Measurements from ENCODE around the gene CACNA2D4.
A peak's percentile ranks its signal among the peaks of the same experiment; 100 is the strongest.

The CACNA2D4 gene

DNA sequence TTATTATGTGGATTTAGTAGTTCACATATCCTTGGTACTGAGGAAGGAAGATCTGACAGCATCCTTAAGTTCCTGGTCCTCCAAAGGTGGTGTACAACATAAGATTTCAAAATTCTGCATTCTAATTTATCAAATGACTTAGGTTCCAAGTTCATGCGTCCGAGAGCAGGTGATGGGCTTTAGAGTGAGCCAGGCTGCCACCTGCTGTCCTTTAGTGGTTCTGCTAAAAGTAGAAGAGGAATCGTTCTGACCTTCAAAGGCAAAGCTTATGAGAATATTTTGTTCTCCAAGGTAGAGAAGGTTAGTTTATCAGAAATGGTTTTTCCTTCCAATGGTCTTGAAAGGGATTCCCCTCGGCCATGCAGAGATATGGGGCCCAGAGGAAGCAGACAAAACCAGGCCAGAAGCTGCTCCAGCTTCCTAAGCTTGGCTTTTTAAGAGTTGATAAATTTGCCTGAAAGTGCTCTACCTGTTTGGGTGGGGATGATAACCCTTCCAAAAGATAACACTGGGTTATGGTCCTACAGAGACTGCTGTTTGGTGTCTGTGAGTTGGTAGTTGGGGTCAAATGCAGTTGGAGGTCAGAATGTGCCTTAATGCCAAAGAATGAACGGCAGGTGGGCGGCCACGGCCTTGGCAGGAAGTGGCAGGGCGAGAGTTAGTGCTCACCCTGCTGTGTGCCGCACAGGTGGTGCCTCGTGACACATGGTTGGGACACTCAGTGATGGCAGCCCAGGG lies 127.2 kb downstream of the CACNA2D4 start:
- no peak for TF ChIP-seq Cebpa-rat (IDR thresholded peaks at IDR 0.05)
- H3K4me2 ChIP-seq = peak overlapping the region in 9 of 11 experiments; percentile 3 to 62 (median 56); a peak in 16 of 22 replicates
- H3K4me3 ChIP-seq = no peak overlapping the region
- H4K20me1 ChIP-seq = peaks cover 0 to 60% (median 35%) of the 10 kb centered on the region in 11 experiments; a peak in 15 of 22 replicates
- peak overlapping the region in 7 of 11 experiments; percentile 3 to 47 (median 18); a peak in 7 of 22 replicates for H3K9ac ChIP-seq
- no peaks in the 10 kb centered on the region for H3K27me3 ChIP-seq
- peaks cover 19 to 57% (median 39%) of the 10 kb centered on the region in 11 experiments for H3K36me3 ChIP-seq
- peaks cover 36 to 69% (median 66%) of the 10 kb centered on the region in 10 experiments for H3K4me1 ChIP-seq
- peak overlapping the region in 7 of 11 experiments; percentile 9 to 50 (median 23); a peak in 5 of 22 replicates for H3K27ac ChIP-seq
- no peaks in the 10 kb centered on the region for H3K9me3 ChIP-seq (replicated peaks in 1 of 11)

DNA sequence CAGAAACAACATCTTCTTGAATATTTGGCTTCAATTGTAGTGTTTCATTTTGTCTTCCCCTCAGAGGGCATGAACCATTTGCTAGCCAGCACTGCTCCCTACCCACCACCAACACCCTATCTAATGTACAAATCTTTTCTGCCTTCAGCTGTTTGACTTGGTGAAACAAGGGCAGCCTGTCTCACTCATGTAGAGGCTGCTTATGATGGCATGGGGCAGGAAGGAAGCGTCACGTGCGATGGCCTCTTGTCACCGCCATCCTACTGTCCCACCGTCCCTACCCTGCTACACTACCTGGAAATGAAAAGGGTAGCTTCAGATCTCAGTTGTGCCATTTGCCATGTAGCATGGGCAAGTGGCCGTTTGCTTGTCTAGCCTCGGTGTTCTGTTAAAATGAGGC lies 128.0 kb downstream of the CACNA2D4 start:
- no peaks in the 10 kb centered on the region for H3K27me3 ChIP-seq
- peaks cover 25 to 65% (median 47%) of the 10 kb centered on the region in 11 experiments for H3K36me3 ChIP-seq
- peaks cover 37 to 65% (median 60%) of the 10 kb centered on the region in 10 experiments for H3K4me1 ChIP-seq
- H3K27ac ChIP-seq = peak overlapping the region in 5 of 11 experiments; percentile 13 to 46 (median 41); a peak in 5 of 22 replicates
- peaks cover 0 to 59% (median 35%) of the 10 kb centered on the region in 11 experiments; a peak in 15 of 22 replicates for H4K20me1 ChIP-seq
- peak overlapping the region in 9 of 11 experiments; percentile 4 to 56 (median 44); a peak in 15 of 22 replicates for H3K4me2 ChIP-seq
- H3K9ac ChIP-seq = peak overlapping the region in 4 of 11 experiments; percentile 9 to 16 (median 14); a peak in 4 of 22 replicates
- H3K9me3 ChIP-seq (replicated peaks in 1 of 11) = no peaks in the 10 kb centered on the region
- TF ChIP-seq Cebpa-rat (IDR thresholded peaks at IDR 0.05) = no peak
- H3K4me3 ChIP-seq = no peak overlapping the region

- no peak overlapping the region for H3K27ac ChIP-seq
- H3K4me3 ChIP-seq = no peak overlapping the region
- no peak overlapping the region for H3K4me2 ChIP-seq
- H4K20me1 ChIP-seq = peaks cover 0 to 75% (median 47%) of the 10 kb centered on the region in 11 experiments; a peak in 15 of 22 replicates
- no peaks in the 10 kb centered on the region for H3K9me3 ChIP-seq (replicated peaks in 1 of 11)
- peaks cover 21 to 42% (median 40%) of the 10 kb centered on the region in 10 experiments for H3K4me1 ChIP-seq
- H3K9ac ChIP-seq = no peak overlapping the region; a peak in 1 of 22 replicates
- H3K27me3 ChIP-seq = no peaks in the 10 kb centered on the region
- no peak for TF ChIP-seq Cebpa-rat (IDR thresholded peaks at IDR 0.05)
- H3K36me3 ChIP-seq = peaks cover 40 to 69% (median 61%) of the 10 kb centered on the region in 11 experiments
Observed at GRCh38 chr12:1787714-1788113, 130.7 kb downstream of the CACNA2D4 start.

- peaks cover 0 to 89% (median 52%) of the 10 kb centered on the region in 11 experiments; a peak in 13 of 22 replicates for H4K20me1 ChIP-seq
- H3K9me3 ChIP-seq (replicated peaks in 1 of 11) = no peaks in the 10 kb centered on the region
- TF ChIP-seq Cebpa-rat (IDR thresholded peaks at IDR 0.05) = no peak
- peaks cover 76 to 100% (median 100%) of the 10 kb centered on the region in 11 experiments for H3K36me3 ChIP-seq
- no peak overlapping the region for H3K4me3 ChIP-seq
- no peak overlapping the region for H3K4me2 ChIP-seq
- H3K27ac ChIP-seq = no peak overlapping the region
- H3K9ac ChIP-seq = no peak overlapping the region
- peaks cover 0 to 10% (median 7%) of the 10 kb centered on the region in 10 experiments; a peak in 7 of 20 replicates for H3K4me1 ChIP-seq
- H3K27me3 ChIP-seq = no peaks in the 10 kb centered on the region
Observed at GRCh38 chr12:1782215-1782614, 136.2 kb downstream of the CACNA2D4 start.

GRCh38 chr12:1781772-1782171 lies 136.7 kb downstream of the CACNA2D4 start:
- peaks cover 72 to 100% (median 98%) of the 10 kb centered on the region in 11 experiments for H3K36me3 ChIP-seq
- no peak overlapping the region for H3K4me3 ChIP-seq
- no peaks in the 10 kb centered on the region for H3K9me3 ChIP-seq (replicated peaks in 1 of 11)
- no peak overlapping the region for H3K4me2 ChIP-seq
- no peaks in the 10 kb centered on the region for H3K27me3 ChIP-seq
- no peak overlapping the region for H3K27ac ChIP-seq
- peaks cover 0 to 87% (median 52%) of the 10 kb centered on the region in 11 experiments; a peak in 14 of 22 replicates for H4K20me1 ChIP-seq
- peak overlapping the region in 1 of 11 experiments; percentile 1; a peak in 1 of 22 replicates for H3K9ac ChIP-seq
- TF ChIP-seq Cebpa-rat (IDR thresholded peaks at IDR 0.05) = no peak
- H3K4me1 ChIP-seq = peaks cover 0 to 10% (median 8%) of the 10 kb centered on the region in 10 experiments; a peak in 12 of 20 replicates

DNA sequence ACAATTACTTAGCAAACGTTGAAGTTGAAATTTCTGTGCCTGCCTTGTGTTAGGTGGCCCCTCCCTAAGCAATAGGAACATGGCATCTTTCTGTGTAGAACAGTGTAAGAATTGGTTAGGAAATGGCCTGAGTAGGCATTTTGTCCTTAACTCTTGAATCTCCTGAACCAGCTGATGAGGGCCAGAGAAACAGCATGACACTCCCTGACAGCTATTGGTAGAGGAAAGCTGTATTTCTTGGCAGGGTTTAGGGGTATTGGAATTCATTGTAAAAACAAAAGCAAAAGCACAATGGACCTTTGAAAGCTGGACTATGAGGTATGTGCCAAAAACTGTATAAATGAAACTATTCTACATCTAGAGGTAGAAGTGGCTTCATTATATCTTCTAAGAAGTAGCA lies 138.7 kb downstream of the CACNA2D4 start:
- Histone ChIP-seq H4K20me1 (peaks cover 9 to 87% (median 59%) of the 10 kb centered on the region in 11 experiments; a peak in 18 of 22 replicates), H3K4me3 (no peak overlapping the region), H3K9me3 (replicated peaks in 1 of 11) (no peaks in the 10 kb centered on the region), H3K9ac (no peak overlapping the region), H3K36me3 (peaks cover 63 to 100% (median 97%) of the 10 kb centered on the region in 11 experiments), H3K27ac (no peak overlapping the region), H3K4me2 (no peak overlapping the region), H3K27me3 (no peaks in the 10 kb centered on the region), H3K4me1 (peaks cover 4 to 20% (median 14%) of the 10 kb centered on the region in 10 experiments; a peak in 15 of 20 replicates)
- TF ChIP-seq Cebpa-rat (IDR thresholded peaks at IDR 0.05) = no peak

DNA sequence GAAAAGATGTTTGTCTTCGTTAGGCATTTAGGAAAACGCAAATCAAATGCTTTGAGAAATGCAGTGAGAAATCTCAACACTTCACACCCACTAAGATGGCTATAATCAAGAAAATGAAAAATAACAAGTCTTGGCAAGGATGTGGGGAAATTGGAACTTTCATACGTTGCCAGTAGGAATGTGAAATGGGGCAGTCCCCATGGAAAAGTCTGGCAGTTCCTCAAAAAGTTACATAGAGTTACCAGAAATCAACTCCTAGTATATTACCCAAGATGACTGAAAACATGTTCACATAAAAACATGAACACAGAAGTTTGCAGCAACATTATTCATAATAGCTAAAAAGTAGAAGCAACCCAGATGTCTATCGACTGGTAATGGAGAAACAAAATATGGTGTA lies 139.5 kb downstream of the CACNA2D4 start:
- no peak for TF ChIP-seq Cebpa-rat (IDR thresholded peaks at IDR 0.05)
- Histone ChIP-seq H3K4me1 (peaks cover 4 to 21% (median 15%) of the 10 kb centered on the region in 10 experiments; a peak in 15 of 20 replicates), H3K4me2 (no peak overlapping the region), H4K20me1 (peaks cover 15 to 91% (median 66%) of the 10 kb centered on the region in 11 experiments; a peak in 19 of 22 replicates), H3K9me3 (replicated peaks in 1 of 11) (no peaks in the 10 kb centered on the region), H3K36me3 (peaks cover 65 to 100% (median 96%) of the 10 kb centered on the region in 11 experiments), H3K27me3 (no peaks in the 10 kb centered on the region), H3K9ac (no peak overlapping the region), H3K4me3 (no peak overlapping the region), H3K27ac (no peak overlapping the region)

- peaks cover 65 to 100% (median 96%) of the 10 kb centered on the region in 11 experiments for H3K36me3 ChIP-seq
- H4K20me1 ChIP-seq = peaks cover 15 to 91% (median 61%) of the 10 kb centered on the region in 11 experiments; a peak in 19 of 22 replicates
- no peak overlapping the region for H3K27ac ChIP-seq
- H3K27me3 ChIP-seq = no peaks in the 10 kb centered on the region
- H3K4me3 ChIP-seq = no peak overlapping the region
- H3K4me2 ChIP-seq = no peak overlapping the region
- TF ChIP-seq Cebpa-rat (IDR thresholded peaks at IDR 0.05) = no peak
- no peak overlapping the region for H3K9ac ChIP-seq
- H3K4me1 ChIP-seq = peaks cover 4 to 21% (median 16%) of the 10 kb centered on the region in 10 experiments; a peak in 15 of 20 replicates
- H3K9me3 ChIP-seq (replicated peaks in 1 of 11) = no peaks in the 10 kb centered on the region
Observed at GRCh38 chr12:1777798-1778197, 140.7 kb downstream of the CACNA2D4 start.
